K562 (cell line): Measurements from ENCODE around the gene NT5DC1. TPM values are rescaled to one million over a fixed set of nuclear protein-coding genes. Genes with fewer than 3 reads are reported as not detected.
A peak's percentile ranks its signal among the peaks of the same experiment; 100 is the strongest.

Source experiments
- ATAC-seq: fragments of 200-7000 bp; cut with Tn5 transposase; 3 replicates; pipeline ENCODE4 v1.9.1; 2020; ENCODE audit warnings: moderate library complexity
- BruUV-seq: library from RNA; stranded (reverse); fragments of 400-500 nt; replicated peaks from 2 replicates; lab custom pipeline; 2021; lab: Mats Ljungman, UMichigan
- CTCF ChIA-PET: fragments of 300-600 bp; formaldehyde crosslinking; extraction: SDS; loops from one replicate; lab custom pipeline; 2021; ENCODE audit warnings: low intra/inter-chr PET ratio; lab: Yijun Ruan, JAX
- POLR2A ChIA-PET: fragments of 300-600, 350-650 bp; sonication (Branson Sonifier 250); formaldehyde crosslinking; extraction: SDS; loops from one replicate; lab custom pipeline; 2021; ENCODE audit warnings: antibody characterized with exemption, inconsistent platforms; lab: Yijun Ruan, JAX
- DNase-seq, 4 experiments: peaks; one replicate each; pipeline versions ENCODE4 v3.0.0 to v3.0.0-alpha.2; 2011 to 2018; ENCODE audit warnings: low spot score in 3 of 4, mixed read lengths in 3 of 4; ENCODE audit errors: extremely low read depth in 1 of 4
- FAIRE-seq: peaks from 2 replicates; lab custom pipeline; 2011; peaks lifted over from hg19 to GRCh38; lab: Jason Lieb, UNC
- H2AFZ ChIP-seq: 2 replicates; pipeline ENCODE4 v1.6.0; 2011; ENCODE audit warnings: low read depth, low read length, control low read depth, inconsistent platforms
- H3K27ac ChIP-seq: fragments of 200-600 bp; 3 replicates; pipeline ENCODE4 v1.8.0; 2011; ENCODE audit warnings: low read depth, mild to moderate bottlenecking, control low read depth, inconsistent platforms, low read length, moderate library complexity, mixed read lengths; ENCODE audit errors: extremely low read depth
- H3K27me3 ChIP-seq, 2 experiments: fragments of 300-600 bp in 1 of 2; 2 replicates in 1 of 2; 3 replicates in 1 of 2; pipeline versions ENCODE4 v1.6.0 to v1.8.0; 2011; ENCODE audit warnings: inconsistent platforms in 2 of 2, low read length in 2 of 2, mild to moderate bottlenecking in 1 of 2, mixed read lengths in 1 of 2, moderate library complexity in 1 of 2; ENCODE audit not compliant: control insufficient read depth in 2 of 2, insufficient read depth in 2 of 2
- H3K36me3 ChIP-seq: fragments of 300-600 bp; 3 replicates; pipeline ENCODE4 v1.8.0; 2011; ENCODE audit warnings: mild to moderate bottlenecking, low read length, inconsistent platforms; ENCODE audit not compliant: control insufficient read depth, insufficient read depth
- H3K4me1 ChIP-seq, 2 experiments: fragments of 200-600 bp in 1 of 2; replicated peaks in 1 of 2; 2 replicates in 1 of 2; 3 replicates in 1 of 2; pipeline versions ENCODE4 v1.5.1 to v1.8.0; 2011; ENCODE audit warnings: inconsistent platforms in 2 of 2, low read length in 2 of 2, mild to moderate bottlenecking in 1 of 2, mixed read lengths in 1 of 2, moderate library complexity in 1 of 2; ENCODE audit not compliant: control insufficient read depth in 2 of 2, insufficient read depth in 2 of 2
- H3K4me2 ChIP-seq: 2 replicates; pipeline ENCODE4 v1.6.1; 2011; ENCODE audit warnings: low read length, control low read depth, inconsistent platforms, mixed read lengths; ENCODE audit not compliant: insufficient read depth
- H3K4me3 ChIP-seq: fragments of 200-600 bp; sonication (generic), shearing (Covaris generic); 2 replicates; pipeline ENCODE4 v1.5.1; 2016; ENCODE audit warnings: control low read depth, inconsistent platforms
- H3K79me2 ChIP-seq: fragments of 200-600 bp; 3 replicates; pipeline ENCODE4 v1.8.0; 2011; ENCODE audit warnings: low read length, inconsistent platforms; ENCODE audit not compliant: control insufficient read depth, insufficient read depth
- H3K9ac ChIP-seq, 2 experiments: 2 replicates each; pipeline versions ENCODE4 v1.6.0 to v1.6.1; 2011; ENCODE audit warnings: low read depth in 2 of 2, low read length in 2 of 2, control low read depth in 1 of 2, inconsistent platforms in 1 of 2, mild to moderate bottlenecking in 1 of 2, mixed read lengths in 1 of 2; ENCODE audit not compliant: insufficient read depth in 1 of 2
- H3K9me1 ChIP-seq: one replicate; pipeline ENCODE4 v1.6.0; 2011; ENCODE audit warnings: inconsistent platforms, mild to moderate bottlenecking, low read length, moderate library complexity; ENCODE audit not compliant: control insufficient read depth, insufficient read depth
- H3K9me3 ChIP-seq: replicated peaks from 2 replicates; pipeline ENCODE4 v1.5.1; 2011; ENCODE audit warnings: low read depth, low read length, inconsistent platforms; ENCODE audit not compliant: control insufficient read depth, insufficient read depth
- H4K20me1 ChIP-seq: replicated peaks from 2 replicates; pipeline ENCODE4 v1.6.1; 2011; ENCODE audit warnings: low read length, inconsistent platforms, mixed read lengths; ENCODE audit not compliant: control insufficient read depth, insufficient read depth
- FOSL1 ChIP-seq: fragments of 200-800 bp; sonication (Bioruptor generic); conservative IDR thresholded peaks from 2 replicates; pipeline ENCODE4 v1.6.1; 2016; ENCODE audit warnings: missing genetic modification characterization, missing compliant biosample characterization
- NFIC ChIP-seq: fragments of 450-650 bp; IDR thresholded peaks from 2 replicates; pipeline ENCODE4 v1.6.1; 2017; ENCODE audit warnings: mild to moderate bottlenecking, inconsistent platforms
- NRF1 ChIP-seq, 2 experiments: fragments of 450-650 bp; IDR thresholded peaks in 1 of 2; conservative IDR thresholded peaks in 1 of 2; 2 replicates each; pipeline ENCODE4 v1.6.1; 2014; ENCODE audit warnings: mild to moderate bottlenecking in 2 of 2
- ZBTB40 ChIP-seq, 2 experiments: fragments of 450-650 bp in 1 of 2; sonication (generic) in 1 of 2; formaldehyde crosslinking in 1 of 2; IDR thresholded peaks; 2 replicates each; pipeline versions ENCODE4 v1.7.1 to v1.9.0; 2016 to 2022; ENCODE audit warnings: inconsistent platforms in 1 of 2, mild to moderate bottlenecking in 1 of 2, missing genetic modification reagents in 1 of 2
- WGBS: fragments of 100-300 bp; shearing (Covaris generic); methylation state at CpG from one replicate; pipeline ENCODE4 v1.1.6; 2016; ENCODE audit warnings: low coverage, mixed read lengths; ENCODE audit not compliant: insufficient coverage; ENCODE audit errors: missing lambda C conversion rate; 5-methylcytosine and 5-hydroxymethylcytosine counted together
- in situ Hi-C: fragments of 300-500 bp; cut with MboI; formaldehyde crosslinking; loops from 4 replicates; pipeline ENCODE4 v1.15.0; 2018; ENCODE audit warnings: inconsistent platforms, mixed read lengths
- intact Hi-C: fragments of 100-400 bp; cut with micrococcal nuclease; formaldehyde crosslinking; loops from 2 replicates; pipeline ENCODE4 v1.14.2; 2022
- polyA plus RNA-seq, 8 experiments: library from polyadenylated mRNA; depleted of rRNA in 4 of 8; stranded (reverse) in 5 of 8; unstranded in 3 of 8; fragments of >200 nt; fragmentation: Nextera tagmentation in 2 of 8; fragmentation: Illumina TruSeq in 1 of 8; extraction: Ambion mirVana in 2 of 8; extraction: Trizol in 1 of 8; gene quantifications; 2 replicates each; pipeline versions ENCODE4 v1.2.1 to v1.2.3, GENCODE V29; 2011 to 2014; ENCODE audit warnings: inconsistent platforms in 1 of 8, missing spikeins in 1 of 8
- total RNA-seq, 7 experiments: library from RNA; depleted of rRNA in 6 of 7; stranded (reverse); fragments of >200 nt in 6 of 7; fragmentation: Illumina TruSeq in 2 of 7; extraction: Trizol in 2 of 7; gene quantifications; 2 replicates each; pipeline versions ENCODE4 v1.2.1 to v1.2.3, GENCODE V29; 2011 to 2021; ENCODE audit warnings: low replicate concordance in 1 of 7

NT5DC1 gene
- total and polyA plus RNA-seq, 9 of the 15 experiments (the other 6 are each of a cell fraction or from before 2014, with no cell fraction given): 4.9 to 28.5 (median 16.3) TPM

GRCh38 chr6:116152620-116153019, 52.0 kb downstream of the NT5DC1 start:
- no TSS peak for BruUV-seq
- H3K79me2 ChIP-seq: no peaks in the 10 kb centered on the region
- H3K4me2 ChIP-seq: no peak overlapping the region
- TF ChIP-seq FOSL1 (tag): no peak
- peak; percentile 82 for TF ChIP-seq NFIC
- TF ChIP-seq, all 486 proteins: peak for 1
- WGBS: 36% methylated on average over 1 of the region's 1 CpG
- Histone ChIP-seq H3K4me1 (peaks cover 0 to 13% of the 10 kb centered on the region in 2 experiments; a peak in 3 of 5 replicates), H3K36me3 (no peaks in the 10 kb centered on the region), H3K9ac (no peak overlapping the region), H2AFZ (no peak overlapping the region), H3K27ac (no peak overlapping the region), H3K9me3 (no peaks in the 10 kb centered on the region), H4K20me1 (no peaks in the 10 kb centered on the region), H3K27me3 (no peaks in the 10 kb centered on the region), H3K4me3 (no peak overlapping the region), H3K9me1 (no peaks in the 10 kb centered on the region)
- ChIA-PET POLR2A (interaction anchor here (0.7 kb wide), 1 partner anchor 29 kb away, joined by 3 read pairs; no protein-coding TSS in a partner anchor), CTCF (no interaction called here)
- in situ Hi-C loops (no loop called here), intact Hi-C loops (no loop called here)
- ATAC-seq (no peak), DNase-seq (no peak), FAIRE-seq (no peak)

GRCh38 chr6:116154887-116155286, 54.2 kb downstream of the NT5DC1 start:
- in situ Hi-C loops: no loop called here
- CTCF ChIA-PET: no interaction called here
- TF ChIP-seq NRF1 (conservative IDR thresholded peaks at IDR 0.05 in 1 of 2, IDR thresholded peaks at IDR 0.05 in 1 of 2): no peak
- TF ChIP-seq ZBTB40 (IDR thresholded peaks at IDR 0.05): peak; percentile 75
- TF ChIP-seq ZBTB40 (CRISPR knock-in tag; IDR thresholded peaks at IDR 0.05): no peak

More at GRCh38 chr6:116154887-116155286, 54.2 kb downstream of the NT5DC1 start:
- H4K20me1 ChIP-seq: no peaks in the 10 kb centered on the region
- H3K9me3 ChIP-seq: no peaks in the 10 kb centered on the region
- H3K4me3 ChIP-seq: no peak overlapping the region
- WGBS: 50% methylated on average over 2 of the region's 2 CpGs
- H3K27me3 ChIP-seq: no peaks in the 10 kb centered on the region
- FAIRE-seq (no peak), DNase-seq (no peak), ATAC-seq (no peak)
- POLR2A ChIA-PET: no interaction called here
- H3K4me1 ChIP-seq: peaks cover 0 to 16% of the 10 kb centered on the region in 2 experiments; a peak in 3 of 5 replicates
- H3K9me1 ChIP-seq: no peaks in the 10 kb centered on the region
- no peak overlapping the region for H2AFZ ChIP-seq
- no peak overlapping the region for H3K4me2 ChIP-seq
- BruUV-seq: no TSS peak
- no peaks in the 10 kb centered on the region for H3K36me3 ChIP-seq
- no peak overlapping the region for H3K9ac ChIP-seq
- intact Hi-C loops: no loop called here
- no peak overlapping the region for H3K27ac ChIP-seq
- no peaks in the 10 kb centered on the region for H3K79me2 ChIP-seq
